Hepatocyte (in vitro differentiated cells): Measurements from ENCODE around the gene MDM4. TPM values are rescaled to one million over a fixed set of nuclear protein-coding genes. Genes with fewer than 3 reads are reported as not detected.

ENCODE experiments used
- DNase-seq: peaks from one replicate; pipeline ENCODE4 v3.0.0-alpha.2; 2016; ENCODE audit warnings: low spot score
- H2AFZ ChIP-seq: fragments of 200-600 bp; sonication (generic); 2 replicates; pipeline ENCODE4 v1.6.0; 2016; ENCODE audit warnings: antibody characterized with exemption, mild to moderate bottlenecking
- H3K27ac ChIP-seq: fragments of 200-600 bp; sonication (generic); 2 replicates; pipeline ENCODE4 v1.5.1; 2016; ENCODE audit warnings: mild to moderate bottlenecking
- H3K27me3 ChIP-seq: fragments of 200-600 bp; sonication (generic); 2 replicates; pipeline ENCODE4 v1.6.1; 2016
- H3K36me3 ChIP-seq: fragments of 200-600 bp; sonication (generic); replicated peaks from 2 replicates; pipeline ENCODE4 v1.5.1; 2016; ENCODE audit warnings: low read depth; ENCODE audit not compliant: insufficient read depth
- H3K4me1 ChIP-seq: fragments of 200-600 bp; sonication (generic); 2 replicates; pipeline ENCODE4 v1.5.1; 2016; ENCODE audit warnings: mild to moderate bottlenecking, moderate library complexity; ENCODE audit not compliant: insufficient read depth
- H3K4me2 ChIP-seq: fragments of 200-600 bp; sonication (generic); 2 replicates; pipeline ENCODE4 v1.6.0; 2016
- H3K4me3 ChIP-seq: fragments of 200-600 bp; sonication (generic); 2 replicates; pipeline ENCODE4 v1.5.1; 2016; ENCODE audit warnings: mild to moderate bottlenecking
- H3K79me2 ChIP-seq: fragments of 200-600 bp; sonication (generic); 2 replicates; pipeline ENCODE4 v1.6.0; 2017; ENCODE audit warnings: mild to moderate bottlenecking
- H3K9me2 ChIP-seq: fragments of 200-600 bp; sonication (generic); replicated peaks from 2 replicates; pipeline ENCODE4 v1.6.0; 2017; ENCODE audit warnings: mild to moderate bottlenecking; ENCODE audit not compliant: insufficient read depth
- H3K9me3 ChIP-seq: fragments of 200-600 bp; sonication (generic); 2 replicates; pipeline ENCODE4 v1.5.1; 2016; ENCODE audit warnings: low read depth, mild to moderate bottlenecking
- H4K20me1 ChIP-seq: fragments of 200-600 bp; sonication (generic); 2 replicates; pipeline ENCODE4 v1.6.0; 2016; ENCODE audit warnings: mild to moderate bottlenecking; ENCODE audit not compliant: insufficient read depth, poor library complexity, severe bottlenecking
- CTCF ChIP-seq: fragments of 200-600 bp; sonication (generic); IDR thresholded peaks from 2 replicates; pipeline ENCODE4 v1.5.1; 2016; ENCODE audit warnings: antibody characterized with exemption, mild to moderate bottlenecking; ENCODE audit not compliant: poor library complexity
- EZH2 ChIP-seq: fragments of 200-600 bp; sonication (generic); IDR thresholded peaks from 2 replicates; pipeline ENCODE4 v1.6.1; 2016; ENCODE audit warnings: antibody characterized with exemption, mild to moderate bottlenecking, borderline replicate concordance
- EZH2phosphoT487 ChIP-seq: fragments of 200-600 bp; sonication (generic); IDR thresholded peaks from one replicate; pipeline ENCODE4 v1.6.1; 2018; ENCODE audit warnings: antibody characterized with exemption, mild to moderate bottlenecking, low read depth, moderate library complexity; ENCODE audit not compliant: unreplicated experiment, severe bottlenecking
- WGBS: methylation state at CpG from one replicate; pipeline ENCODE4 v1.1.6; 2016; ENCODE audit warnings: low lambda C conversion rate; ENCODE audit errors: missing lambda C conversion rate; 5-methylcytosine and 5-hydroxymethylcytosine counted together
- polyA plus RNA-seq: library from polyadenylated mRNA; unstranded; fragments of >200 nt; fragmentation: Nextera tagmentation; extraction: Ambion mirVana; gene quantifications from 2 replicates; pipeline ENCODE4 v1.2.1, GENCODE V29; 2016
- total RNA-seq: library from RNA; depleted of rRNA; stranded (reverse); fragments of >200 nt; gene quantifications from 2 replicates; pipeline ENCODE4 v1.2.3, GENCODE V29; 2014

MDM4 gene
- total and polyA plus RNA-seq, 2 experiments from 2014 or later, result 15.4 to 47.8 TPM

- no peaks in the 10 kb centered on the region for H3K9me2 ChIP-seq
- WGBS, result 80% methylated on average over 9 of the region's 9 CpGs
- no peaks in the 10 kb centered on the region for H3K9me3 ChIP-seq
- H3K4me3 ChIP-seq, result no peak overlapping the region
- H3K27ac ChIP-seq, result peak overlapping the region; percentile 86
- H3K79me2 ChIP-seq, result peaks cover 86% of the 10 kb centered on the region
- peaks cover 12% of the 10 kb centered on the region for H3K4me1 ChIP-seq
- no peaks in the 10 kb centered on the region for H3K36me3 ChIP-seq
- peaks cover 50% of the 10 kb centered on the region for H4K20me1 ChIP-seq
- peak overlapping the region; percentile 19 for H3K4me2 ChIP-seq
- TF ChIP-seq EZH2 (no peak), EZH2phosphoT487 (no peak), CTCF (no peak)
- peak; percentile 72 for DNase-seq
- no peaks in the 10 kb centered on the region for H3K27me3 ChIP-seq
- H2AFZ ChIP-seq, result no peak overlapping the region
Observed at GRCh38 chr1:204523605-204524215, 7.5 kb downstream of the MDM4 start.

- Histone ChIP-seq H3K4me1 (peaks cover 12% of the 10 kb centered on the region), H3K4me3 (no peak overlapping the region), H3K27me3 (no peaks in the 10 kb centered on the region), H3K36me3 (no peaks in the 10 kb centered on the region), H4K20me1 (peaks cover 53% of the 10 kb centered on the region), H3K9me2 (no peaks in the 10 kb centered on the region), H3K79me2 (peaks cover 75% of the 10 kb centered on the region), H3K27ac (peak overlapping the region; percentile 86), H3K4me2 (peak overlapping the region; percentile 19), H3K9me3 (no peaks in the 10 kb centered on the region), H2AFZ (no peak overlapping the region)
- 66% methylated on average over 3 of the region's 3 CpGs for WGBS
- DNase-seq, result peak; percentile 8
- no peak for TF ChIP-seq CTCF
- no peak for TF ChIP-seq EZH2
- TF ChIP-seq EZH2phosphoT487, result no peak
Observed at GRCh38 chr1:204524986-204525385, 8.8 kb downstream of the MDM4 start.

- H3K36me3 ChIP-seq, result no peaks in the 10 kb centered on the region
- peaks cover 51% of the 10 kb centered on the region for H3K79me2 ChIP-seq
- no peak overlapping the region for H2AFZ ChIP-seq
- peaks cover 25% of the 10 kb centered on the region for H4K20me1 ChIP-seq
- TF ChIP-seq CTCF, result no peak
- TF ChIP-seq EZH2phosphoT487, result no peak
- TF ChIP-seq EZH2, result no peak
- H3K4me2 ChIP-seq, result no peak overlapping the region
- no peak overlapping the region for H3K4me3 ChIP-seq
- H3K27me3 ChIP-seq, result no peaks in the 10 kb centered on the region
- H3K9me2 ChIP-seq, result no peaks in the 10 kb centered on the region
- no peaks in the 10 kb centered on the region for H3K9me3 ChIP-seq
- no peak overlapping the region for H3K27ac ChIP-seq
- WGBS, result 97% methylated on average over 5 of the region's 5 CpGs
- peaks cover 12% of the 10 kb centered on the region for H3K4me1 ChIP-seq
- DNase-seq, result no peak
Observed at GRCh38 chr1:204528241-204528640, 12.0 kb downstream of the MDM4 start.
